Tibial nerve (tissue), 4 donors: Measurements from ENCODE around the gene PRPF19. TPM values are rescaled to one million over a fixed set of nuclear protein-coding genes. Genes with fewer than 3 reads are reported as not detected.

ENCODE experiments used
- DNase-seq, 2 donors: peaks; one replicate each; pipeline ENCODE4 v3.0.0-alpha.2; 2019; ENCODE audit warnings: low spot score in 2 of 2
- H3K27ac ChIP-seq, 4 donors: fragments of 200-600 bp; sonication (generic) in 3 of 4; one replicate each; pipeline ENCODE4 v1.5.1; 2017 to 2019; ENCODE audit warnings: mild to moderate bottlenecking in 1 of 4
- H3K27me3 ChIP-seq, 2 donors: fragments of 200-600 bp; sonication (generic) in 1 of 2; one replicate each; pipeline versions ENCODE4 v1.5.1 to v1.6.0; 2017 to 2019
- H3K36me3 ChIP-seq, 3 donors: fragments of 200-600 bp; sonication (generic); one replicate each; pipeline ENCODE4 v1.5.1; 2018 to 2019
- H3K4me1 ChIP-seq, 4 donors: fragments of 200-600 bp; sonication (generic) in 3 of 4; one replicate each; pipeline ENCODE4 v1.5.1; 2017 to 2019
- H3K4me3 ChIP-seq, 4 donors: fragments of 200-600 bp; sonication (generic) in 3 of 4; one replicate each; pipeline ENCODE4 v1.5.1; 2017 to 2019; ENCODE audit warnings: mild to moderate bottlenecking in 1 of 4, moderate library complexity in 1 of 4
- H3K9me3 ChIP-seq, 4 donors: fragments of 200-600 bp; sonication (generic) in 3 of 4; one replicate each; pipeline ENCODE4 v1.5.1; 2017 to 2019
- EP300 ChIP-seq, 2 donors: sonication (generic); formaldehyde crosslinking; IDR thresholded peaks; one replicate each; pipeline ENCODE4 v1.6.1; 2017; ENCODE audit warnings: antibody characterized with exemption in 2 of 2, mild to moderate bottlenecking in 1 of 2
- POLR2A ChIP-seq, 2 donors: fragments of 450-650 bp; IDR thresholded peaks; one replicate each; pipeline ENCODE4 v1.6.1; 2017; ENCODE audit warnings: antibody characterized with exemption in 2 of 2, mild to moderate bottlenecking in 2 of 2, moderate library complexity in 2 of 2
- WGBS, 2 donors: methylation state at CpG; one replicate each; pipeline ENCODE4 v1.1.5; 2018; 5-methylcytosine and 5-hydroxymethylcytosine counted together
- total RNA-seq, 4 donors: library from RNA; depleted of rRNA; stranded (reverse); fragments of >200 nt; gene quantifications; one replicate each; pipeline ENCODE4 v1.1.0, GENCODE V29; 2016
- TF ChIP-seq, protein P1 (sequence below), 5 experiments: fragments of 200-600 bp in 3 of 5; fragments of 450-650 bp in 2 of 5; sonication (generic) in 3 of 5; IDR thresholded peaks; one replicate each; pipeline ENCODE4 v1.5.1; 2016 to 2019; ENCODE audit warnings: antibody characterized with exemption in 5 of 5, mild to moderate bottlenecking in 3 of 5, moderate library complexity in 2 of 5

PRPF19 gene
- total RNA-seq, 4 donors from 2014 or later = 49.6 to 92.0 (median 55.5) TPM

DNA sequence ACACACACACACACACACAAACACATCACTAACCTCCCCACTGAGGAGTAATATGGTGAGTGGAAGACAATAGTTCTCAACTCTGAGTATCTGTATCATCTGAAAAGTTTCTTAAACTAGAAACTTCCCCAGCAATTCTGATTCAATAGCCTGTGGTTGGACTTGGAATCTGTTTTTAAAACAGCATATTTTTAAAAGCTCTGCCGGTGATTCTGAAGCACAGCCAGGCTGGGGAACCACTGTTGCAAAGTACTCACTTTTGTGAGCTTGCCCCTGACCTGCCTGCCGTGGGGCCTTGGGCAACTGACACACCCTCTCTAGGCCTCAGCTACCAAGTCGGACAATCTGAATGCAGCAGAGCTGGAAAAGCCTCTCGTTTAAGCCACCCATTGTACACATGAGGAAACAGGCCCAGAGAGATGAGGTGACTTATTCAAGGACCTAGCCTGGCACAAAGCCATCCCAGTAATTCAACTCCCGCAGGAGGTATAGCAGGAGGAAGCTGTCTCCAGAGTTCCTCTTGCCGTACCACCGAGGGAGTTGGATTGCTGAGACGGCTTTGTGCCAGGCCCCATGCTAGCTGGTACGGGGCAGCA lies 36.7 kb upstream of the PRPF19 start:
- Histone ChIP-seq H3K27ac (no peak overlapping the region), H3K36me3 (peaks cover 0 to 83% (median 16%) of the 10 kb centered on the region in 3 donors), H3K9me3 (no peaks in the 10 kb centered on the region), H3K27me3 (no peaks in the 10 kb centered on the region), H3K4me1 (peaks cover 0 to 36% (median 6%) of the 10 kb centered on the region in 4 donors), H3K4me3 (no peak overlapping the region)
- TF ChIP-seq, protein P1, sequence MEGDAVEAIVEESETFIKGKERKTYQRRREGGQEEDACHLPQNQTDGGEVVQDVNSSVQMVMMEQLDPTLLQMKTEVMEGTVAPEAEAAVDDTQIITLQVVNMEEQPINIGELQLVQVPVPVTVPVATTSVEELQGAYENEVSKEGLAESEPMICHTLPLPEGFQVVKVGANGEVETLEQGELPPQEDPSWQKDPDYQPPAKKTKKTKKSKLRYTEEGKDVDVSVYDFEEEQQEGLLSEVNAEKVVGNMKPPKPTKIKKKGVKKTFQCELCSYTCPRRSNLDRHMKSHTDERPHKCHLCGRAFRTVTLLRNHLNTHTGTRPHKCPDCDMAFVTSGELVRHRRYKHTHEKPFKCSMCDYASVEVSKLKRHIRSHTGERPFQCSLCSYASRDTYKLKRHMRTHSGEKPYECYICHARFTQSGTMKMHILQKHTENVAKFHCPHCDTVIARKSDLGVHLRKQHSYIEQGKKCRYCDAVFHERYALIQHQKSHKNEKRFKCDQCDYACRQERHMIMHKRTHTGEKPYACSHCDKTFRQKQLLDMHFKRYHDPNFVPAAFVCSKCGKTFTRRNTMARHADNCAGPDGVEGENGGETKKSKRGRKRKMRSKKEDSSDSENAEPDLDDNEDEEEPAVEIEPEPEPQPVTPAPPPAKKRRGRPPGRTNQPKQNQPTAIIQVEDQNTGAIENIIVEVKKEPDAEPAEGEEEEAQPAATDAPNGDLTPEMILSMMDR (IDR thresholded peaks at IDR 0.05) = no peak
- TF ChIP-seq POLR2A (IDR thresholded peaks at IDR 0.05) (no peak), EP300 (IDR thresholded peaks at IDR 0.05) (no peak)
- 51 to 58% methylated on average over 9 of the region's 9 CpGs for WGBS, 2 donors
- no peak for DNase-seq

DNA sequence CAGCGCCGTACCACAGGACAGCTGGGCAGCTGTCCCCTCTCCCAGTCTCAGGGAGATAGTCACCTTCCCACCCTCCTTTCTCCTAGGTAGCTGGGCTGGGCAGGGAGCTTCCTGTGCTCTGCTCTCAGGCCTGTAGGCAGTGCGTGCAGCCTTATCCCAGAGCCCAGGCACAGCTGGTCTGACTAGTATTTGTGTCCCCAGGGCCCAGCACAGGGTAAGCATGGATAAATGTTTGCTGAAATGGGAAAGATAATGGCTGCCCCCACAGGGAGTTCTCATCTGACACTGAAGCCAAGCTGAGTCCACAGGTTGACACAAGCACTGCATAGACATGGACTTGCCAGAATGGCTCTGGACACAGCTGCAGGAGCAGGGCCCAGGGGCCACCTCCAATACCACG lies 35.8 kb upstream of the PRPF19 start:
- no peak overlapping the region for H3K27ac ChIP-seq

DNA sequence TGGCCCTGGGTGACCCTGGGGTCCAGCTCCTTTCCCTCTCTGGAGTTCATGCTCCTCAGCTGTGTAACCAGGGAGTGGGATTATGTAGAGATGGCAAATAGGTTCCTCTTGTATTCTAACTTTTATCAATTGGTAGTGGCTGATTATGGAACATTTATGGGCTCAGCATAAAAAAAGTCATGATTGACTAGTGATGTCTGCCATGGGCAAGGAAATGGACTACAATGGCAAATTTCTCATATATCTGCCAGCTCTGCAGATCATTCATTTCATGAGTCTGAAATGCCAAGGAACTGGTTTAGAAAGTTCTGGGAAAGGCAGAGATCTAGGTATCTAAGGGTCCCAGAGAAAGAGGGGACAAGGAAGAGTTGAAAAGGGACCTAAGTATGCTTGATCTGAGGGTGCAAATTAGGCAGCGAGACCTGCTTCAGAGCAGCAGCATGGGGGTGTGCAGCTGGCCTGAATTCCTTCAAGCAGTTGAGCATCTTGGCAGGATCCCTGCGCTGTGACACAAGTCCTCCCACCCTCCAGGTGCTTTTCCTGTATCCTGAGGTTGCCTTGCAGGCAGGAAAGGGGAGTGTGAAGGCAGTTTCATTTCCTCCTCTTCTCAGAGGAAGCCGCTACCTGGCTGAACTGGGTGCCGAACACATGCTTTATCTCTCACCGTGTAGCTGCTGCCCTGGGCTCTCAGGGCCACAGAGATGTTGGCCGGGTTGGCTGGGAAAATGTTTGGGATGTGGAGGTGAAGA lies 35.2 kb upstream of the PRPF19 start:
- Histone ChIP-seq H3K36me3 (peaks cover 0 to 98% (median 16%) of the 10 kb centered on the region in 3 donors), H3K4me3 (no peak overlapping the region)

More for the DNA sequence above, 35.8 kb upstream of the PRPF19 start:
- WGBS, 2 donors = 86 to 88% methylated on average over 4 of the region's 4 CpGs
- TF ChIP-seq EP300 (IDR thresholded peaks at IDR 0.05) (no peak), POLR2A (IDR thresholded peaks at IDR 0.05) (no peak)
- TF ChIP-seq, protein P1 (IDR thresholded peaks at IDR 0.05) = no peak
- peaks cover 0 to 92% (median 16%) of the 10 kb centered on the region in 3 donors for H3K36me3 ChIP-seq
- H3K9me3 ChIP-seq = no peaks in the 10 kb centered on the region
- peaks cover 0 to 32% (median 0%) of the 10 kb centered on the region in 4 donors for H3K4me1 ChIP-seq
- no peaks in the 10 kb centered on the region for H3K27me3 ChIP-seq
- H3K4me3 ChIP-seq = no peak overlapping the region
- no peak for DNase-seq

DNA sequence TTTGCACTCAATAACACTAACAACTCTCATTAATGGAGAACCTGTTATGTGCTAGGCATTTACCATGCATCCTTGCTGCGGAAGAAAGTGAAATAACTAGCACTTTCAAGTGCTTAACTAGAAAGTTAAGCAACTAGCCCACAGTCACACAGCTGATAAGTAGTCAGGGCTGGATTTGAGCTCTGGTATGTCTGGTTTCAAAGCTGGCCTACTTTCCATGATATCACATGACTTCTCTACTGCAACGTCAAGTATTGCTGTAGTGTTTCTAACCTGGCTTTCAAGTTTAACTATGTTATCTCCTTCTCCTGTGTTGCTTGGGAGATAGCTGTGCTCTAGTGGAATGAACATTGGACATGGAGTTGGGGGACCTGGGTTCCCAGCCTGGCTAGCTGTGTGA lies 33.5 kb upstream of the PRPF19 start:
- Histone ChIP-seq H3K36me3 (peaks cover 0 to 90% (median 15%) of the 10 kb centered on the region in 3 donors), H3K27ac (no peak overlapping the region)

More for the DNA sequence above, 35.2 kb upstream of the PRPF19 start:
- 88 to 90% methylated on average over 6 of the region's 6 CpGs for WGBS, 2 donors
- Histone ChIP-seq H3K27me3 (no peaks in the 10 kb centered on the region), H3K27ac (no peak overlapping the region), H3K9me3 (no peaks in the 10 kb centered on the region), H3K4me1 (peaks cover 0 to 32% (median 0%) of the 10 kb centered on the region in 4 donors)
- no peak for DNase-seq
- TF ChIP-seq EP300 (IDR thresholded peaks at IDR 0.05) (no peak), POLR2A (IDR thresholded peaks at IDR 0.05) (no peak)
- TF ChIP-seq, protein P1 (IDR thresholded peaks at IDR 0.05) = no peak

More for the DNA sequence above, 33.5 kb upstream of the PRPF19 start:
- Histone ChIP-seq H3K9me3 (no peaks in the 10 kb centered on the region), H3K27me3 (no peaks in the 10 kb centered on the region), H3K4me3 (no peak overlapping the region), H3K4me1 (peaks cover 0 to 22% (median 0%) of the 10 kb centered on the region in 4 donors)
- 52 to 66% methylated on average over 2 of the region's 2 CpGs for WGBS, 2 donors
- DNase-seq = no peak
- TF ChIP-seq, protein P1 (IDR thresholded peaks at IDR 0.05) = no peak
- no peak for TF ChIP-seq POLR2A (IDR thresholded peaks at IDR 0.05)
- TF ChIP-seq EP300 (IDR thresholded peaks at IDR 0.05) = no peak
